Coronary artery (tissue), 2 donors: ENCODE data around the gene VAPA.
A peak's percentile ranks its signal among the peaks of the same experiment; 100 is the strongest.

Source experiments
- DNase-seq: peaks from one replicate; pipeline ENCODE4 v3.0.0-alpha.2; 2017; ENCODE audit warnings: low spot score
- H3K27ac ChIP-seq, 2 donors: fragments of 200-600 bp; sonication (generic); one replicate each; pipeline ENCODE4 v1.5.1; 2016 to 2019
- H3K4me3 ChIP-seq: fragments of 200-600 bp; sonication (generic); 2 replicates; pipeline ENCODE4 v1.5.1; 2016; ENCODE audit warnings: mild to moderate bottlenecking, moderate library complexity
- CTCF ChIP-seq: fragments of 200-600 bp; sonication (generic); IDR thresholded peaks from one replicate; pipeline ENCODE4 v1.5.1; 2019; ENCODE audit warnings: antibody characterized with exemption

VAPA gene

GRCh38 chr18:9951022-9951859 is 37.4 kb downstream of the VAPA start:
- H3K27ac ChIP-seq: no peak overlapping the region
- no peak overlapping the region for H3K4me3 ChIP-seq
- TF ChIP-seq CTCF: peak; percentile 21
- no peak for DNase-seq

GRCh38 chr18:9952633-9953416 is 39.0 kb downstream of the VAPA start:
- TF ChIP-seq CTCF: no peak
- Histone ChIP-seq H3K27ac (no peak overlapping the region), H3K4me3 (no peak overlapping the region)
- DNase-seq: no peak

GRCh38 chr18:9958861-9959399 is 45.1 kb downstream of the VAPA start:
- H3K27ac ChIP-seq: no peak overlapping the region
- no peak for DNase-seq
- H3K4me3 ChIP-seq: no peak overlapping the region
- no peak for TF ChIP-seq CTCF

GRCh38 chr18:9959564-9959963 is 45.7 kb downstream of the VAPA start:
- Histone ChIP-seq H3K4me3 (no peak overlapping the region), H3K27ac (no peak overlapping the region)
- no peak for TF ChIP-seq CTCF
- no peak for DNase-seq

GRCh38 chr18:9960258-9960904 is 46.6 kb downstream of the VAPA start:
- no peak overlapping the region for H3K4me3 ChIP-seq
- no peak for TF ChIP-seq CTCF
- DNase-seq: no peak
- no peak overlapping the region for H3K27ac ChIP-seq

GRCh38 chr18:9961041-9961440 is 47.2 kb downstream of the VAPA start:
- H3K4me3 ChIP-seq: no peak overlapping the region
- no peak for TF ChIP-seq CTCF
- DNase-seq: no peak
- no peak overlapping the region for H3K27ac ChIP-seq
